Thyroid gland (tissue), 4 donors: ENCODE data around the gene LCE3C.

Source experiments
- POLR2A ChIP-seq, 2 donors: fragments of 450-650 bp; IDR thresholded peaks; one replicate each; pipeline ENCODE4 v1.6.1; 2017; ENCODE audit warnings: antibody characterized with exemption in 2 of 2, mild to moderate bottlenecking in 2 of 2, moderate library complexity in 1 of 2
- TF ChIP-seq, protein P1 (sequence below), 6 experiments: fragments of 200-600 bp in 3 of 6; fragments of 450-650 bp in 3 of 6; sonication (generic) in 3 of 6; IDR thresholded peaks; one replicate each; pipeline ENCODE4 v1.5.1; 2016 to 2019; ENCODE audit warnings: antibody characterized with exemption in 6 of 6, mild to moderate bottlenecking in 2 of 6, inconsistent platforms in 1 of 6, moderate library complexity in 1 of 6

DNA sequence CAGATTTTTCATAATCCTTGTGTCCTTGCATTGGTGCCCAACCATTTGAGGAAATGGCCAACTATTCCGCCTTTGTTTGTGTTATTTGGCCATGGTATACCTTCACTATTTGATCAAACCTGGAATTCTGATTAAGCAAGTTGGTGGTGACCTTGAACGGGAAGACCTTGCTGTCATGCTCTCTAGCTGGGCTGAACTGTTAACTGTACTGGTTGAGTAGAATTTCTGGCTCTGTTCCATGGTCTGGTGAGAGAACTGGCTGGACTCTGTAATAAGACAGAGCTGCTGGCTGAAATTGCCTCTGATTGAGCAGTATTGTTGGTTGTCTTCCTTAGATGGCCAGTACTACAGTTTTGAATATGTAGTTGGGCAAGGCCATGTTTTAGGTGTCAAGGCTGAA lies 3.0 kb upstream of the LCE3C start:
- TF ChIP-seq, protein P1, sequence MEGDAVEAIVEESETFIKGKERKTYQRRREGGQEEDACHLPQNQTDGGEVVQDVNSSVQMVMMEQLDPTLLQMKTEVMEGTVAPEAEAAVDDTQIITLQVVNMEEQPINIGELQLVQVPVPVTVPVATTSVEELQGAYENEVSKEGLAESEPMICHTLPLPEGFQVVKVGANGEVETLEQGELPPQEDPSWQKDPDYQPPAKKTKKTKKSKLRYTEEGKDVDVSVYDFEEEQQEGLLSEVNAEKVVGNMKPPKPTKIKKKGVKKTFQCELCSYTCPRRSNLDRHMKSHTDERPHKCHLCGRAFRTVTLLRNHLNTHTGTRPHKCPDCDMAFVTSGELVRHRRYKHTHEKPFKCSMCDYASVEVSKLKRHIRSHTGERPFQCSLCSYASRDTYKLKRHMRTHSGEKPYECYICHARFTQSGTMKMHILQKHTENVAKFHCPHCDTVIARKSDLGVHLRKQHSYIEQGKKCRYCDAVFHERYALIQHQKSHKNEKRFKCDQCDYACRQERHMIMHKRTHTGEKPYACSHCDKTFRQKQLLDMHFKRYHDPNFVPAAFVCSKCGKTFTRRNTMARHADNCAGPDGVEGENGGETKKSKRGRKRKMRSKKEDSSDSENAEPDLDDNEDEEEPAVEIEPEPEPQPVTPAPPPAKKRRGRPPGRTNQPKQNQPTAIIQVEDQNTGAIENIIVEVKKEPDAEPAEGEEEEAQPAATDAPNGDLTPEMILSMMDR (IDR thresholded peaks at IDR 0.05): no peak
- no peak for TF ChIP-seq POLR2A (IDR thresholded peaks at IDR 0.05)
